A549 (cell line): ENCODE data around the gene EDNRA. TPM values are rescaled to one million over a fixed set of nuclear protein-coding genes. Genes with fewer than 3 reads are reported as not detected.
"Not testable (repeated sequence)": the region's sequence is repeated elsewhere in the genome, so short reads cannot be mapped to it uniquely, and the experiment has no call there.

Experiments
- ATAC-seq, 2 experiments: fragments of 200-7000 bp in 1 of 2; fragments of >200 bp in 1 of 2; cut with Nextera tagmentation in 1 of 2; cut with Tn5 transposase in 1 of 2; 3 replicates each; pipeline versions ENCODE4 v1.8.0 to v1.9.1; 2018 to 2020; ENCODE audit warnings: mild to moderate bottlenecking in 1 of 2, moderate library complexity in 1 of 2
- CTCF ChIA-PET: fragments of 300-600 bp; sonication (Branson Sonifier 250); formaldehyde crosslinking; extraction: SDS; loops from one replicate; lab custom pipeline; 2021; ENCODE audit warnings: antibody characterized with exemption, inconsistent platforms; lab: Yijun Ruan, JAX
- POLR2A ChIA-PET: fragments of 350-600 bp; formaldehyde crosslinking; extraction: SDS; loops from one replicate; lab custom pipeline; 2021; ENCODE audit warnings: antibody characterized with exemption, inconsistent platforms; lab: Yijun Ruan, JAX
- DNase-seq, 2 experiments: peaks; one replicate each; pipeline versions ENCODE4 v3.0.0 to v3.0.0-alpha.2; 2011 to 2016; ENCODE audit warnings: low read depth in 1 of 2, low spot score in 1 of 2
- FAIRE-seq: peaks from 2 replicates; lab custom pipeline; 2011; peaks lifted over from hg19 to GRCh38; lab: Jason Lieb, UNC
- H3K27ac ChIP-seq, 2 experiments: fragments of >200 bp; sonication (Bioruptor Twin); formaldehyde crosslinking; 3 replicates each; pipeline ENCODE4 v1.5.1; 2016 to 2017
- H3K4me1 ChIP-seq: fragments of >200 bp; sonication (Bioruptor Twin); formaldehyde crosslinking; 3 replicates; pipeline ENCODE4 v1.6.1; 2016
- H3K4me2 ChIP-seq: fragments of >200 bp; sonication (Bioruptor Twin); formaldehyde crosslinking; 3 replicates; pipeline ENCODE4 v1.6.1; 2016
- H3K4me3 ChIP-seq: fragments of >200 bp; sonication (Bioruptor Twin); formaldehyde crosslinking; 3 replicates; pipeline ENCODE4 v1.5.1; 2016
- H3K9me3 ChIP-seq: fragments of >200 bp; sonication (Bioruptor Twin); formaldehyde crosslinking; 3 replicates; pipeline ENCODE4 v1.6.1; 2016
- E2F6 ChIP-seq: IDR thresholded peaks from 2 replicates; pipeline ENCODE4 v1.6.1; 2012; ENCODE audit warnings: low read depth, borderline replicate concordance
- ELK1 ChIP-seq: fragments of 150-350 bp; IDR thresholded peaks from 2 replicates; pipeline ENCODE4 v1.6.1; 2014; ENCODE audit warnings: low read depth, mild to moderate bottlenecking, low read length
- HES2 ChIP-seq: fragments of >200 bp; sonication (Bioruptor Twin); formaldehyde crosslinking; IDR thresholded peaks from 2 replicates; pipeline ENCODE4 v1.6.1; 2016
- HEYL ChIP-seq: fragments of 250-450 bp; sonication (Bioruptor Pico); IDR thresholded peaks from 2 replicates; pipeline ENCODE4 v1.8.0; 2021; ENCODE audit warnings: mild to moderate bottlenecking, moderate library complexity
- KDM1A ChIP-seq: fragments of 200-600 bp; sonication (generic); IDR thresholded peaks from 2 replicates; pipeline ENCODE4 v1.6.1; 2016; ENCODE audit warnings: low read depth, mild to moderate bottlenecking
- MAZ ChIP-seq: fragments of 150-350 bp; IDR thresholded peaks from 2 replicates; pipeline ENCODE4 v1.6.1; 2014; ENCODE audit warnings: antibody characterized with exemption, low read depth, low read length, borderline replicate concordance
- NFE2L2 ChIP-seq: fragments of 150-350 bp; conservative IDR thresholded peaks from 2 replicates; pipeline ENCODE4 v1.6.1; 2014; ENCODE audit warnings: low read length
- NR3C1 ChIP-seq: fragments of >200 bp; sonication (Bioruptor Twin); formaldehyde crosslinking; IDR thresholded peaks from 3 replicates; pipeline ENCODE4 v1.6.1; 2017
- REST ChIP-seq: fragments of 200-600 bp; sonication (generic); IDR thresholded peaks from 2 replicates; pipeline ENCODE4 v1.6.1; 2016; ENCODE audit warnings: antibody characterized with exemption, mild to moderate bottlenecking, moderate library complexity
- RFX5 ChIP-seq: fragments of 450-650 bp; IDR thresholded peaks from 2 replicates; pipeline ENCODE4 v1.7.1; 2014; ENCODE audit warnings: antibody characterized with exemption, mild to moderate bottlenecking, moderate library complexity
- TP53 ChIP-seq: fragments of 250-450 bp; sonication (Bioruptor Pico); IDR thresholded peaks from 2 replicates; pipeline ENCODE4 v1.5.0; 2021; ENCODE audit warnings: mild to moderate bottlenecking, moderate library complexity
- ZC3H11A ChIP-seq: fragments of 450-650 bp; IDR thresholded peaks from 2 replicates; pipeline ENCODE4 v1.6.1; 2014; ENCODE audit warnings: antibody characterized with exemption, mild to moderate bottlenecking
- ZFP36 ChIP-seq: fragments of 450-650 bp; IDR thresholded peaks from 2 replicates; pipeline ENCODE4 v1.6.1; 2014; ENCODE audit warnings: borderline replicate concordance; ENCODE audit not compliant: partially characterized antibody
- WGBS: methylation state at CpG from one replicate; pipeline ENCODE4 v1.1.6; 2017; ENCODE audit errors: missing lambda C conversion rate; 5-methylcytosine and 5-hydroxymethylcytosine counted together
- polyA minus RNA-seq: library from RNA; depleted of rRNA, polyadenylated mRNA; stranded (reverse); fragments of >200 nt; gene quantifications from 2 replicates; pipeline ENCODE4 v1.2.3, GENCODE V29; 2011; rRNA and poly(A)+ RNA removed
- polyA plus RNA-seq, 4 experiments: library from polyadenylated mRNA; depleted of rRNA in 3 of 4; stranded (reverse); fragments of >200 nt; fragmentation: RNase III in 1 of 4; extraction: RNeasy Plus Mini Kit Qiagen cat#74134 plus additional on column Dnase treatment in 1 of 4; gene quantifications; 2 replicates in 3 of 4; 3 replicates in 1 of 4; pipeline ENCODE4 v1.2.3, GENCODE V29; 2011 to 2017

The EDNRA gene
- 0.37 and 0.40 TPM in 2 replicates for polyA plus RNA-seq (2011; rRNA removed)
- polyA plus RNA-seq (2012; cell fraction: cytosol; rRNA removed), result 0.03 and 0.06 TPM in 2 replicates
- polyA plus RNA-seq (2012; cell fraction: nucleus; rRNA removed), result 0.06 and 0.07 TPM in 2 replicates
- 0.09 to 0.17 TPM (median 0.16 TPM) in 3 replicates for polyA plus RNA-seq (2017; fragmentation: RNase III; extraction: RNeasy Plus Mini Kit Qiagen cat#74134 plus additional on column Dnase treatment)
- 0.54 and 0.62 TPM in 2 replicates for polyA minus RNA-seq

- Histone ChIP-seq H3K4me2 (peak within 1 kb of the TSS; percentile 83), H3K4me1 (no peaks in the 10 kb centered on the region), H3K9me3 (no peaks in the 10 kb centered on the region), H3K4me3 (peak within 1 kb of the TSS; percentile 44), H3K27ac (peak within 1 kb of the TSS in 1 of 2 experiments; percentile 63; a peak in 3 of 6 replicates)
- ATAC-seq (peak; percentile 85 to 92), DNase-seq (peak; percentile 8), FAIRE-seq (no peak)
- WGBS, result 7% methylated on average over 14 of the region's 68 CpGs
- ChIA-PET POLR2A (no interaction called here), CTCF (interaction anchor here (1.0 kb wide), 1 partner anchor 38 kb away, joined by 4 read pairs; no protein-coding TSS in a partner anchor)
- TF ChIP-seq E2F6 (no peak), ZC3H11A (no peak), NR3C1 (no peak), NFE2L2 (no peak), KDM1A (no peak), RFX5 (no peak)
Measured at GRCh38 chr4:147480891-147481576, at the start of gene EDNRA. Gene EDNRA, plus strand, starts transcription at chr4:147481097. Its CDS starts 4,585 bp downstream, at chr4:147485682.

GRCh38 chr4:147434370-147434769, 46.5 kb upstream of the EDNRA start:
- DNase-seq, ATAC-seq, H3K27ac ChIP-seq, POLR2A ChIA-PET, CTCF ChIA-PET, H3K4me1 ChIP-seq, H3K4me3 ChIP-seq, H3K9me3 ChIP-seq, H3K4me2 ChIP-seq, FAIRE-seq: not testable (repeated sequence)
- WGBS, result 83% methylated on average over 1 of the region's 1 CpG

- ChIA-PET CTCF (no interaction called here), POLR2A (no interaction called here)
- FAIRE-seq, result no peak
- DNase-seq, result no peak
- no peaks in the 10 kb centered on the region for H3K9me3 ChIP-seq
- H3K4me3 ChIP-seq, result no peak overlapping the region
- TF ChIP-seq TP53 (CRISPR knock-in tag) (no peak), MAZ (no peak), ELK1 (no peak), HEYL (no peak), ZFP36 (no peak), HES2 (no peak), REST (no peak)
- H3K27ac ChIP-seq, result no peak overlapping the region
- H3K4me1 ChIP-seq, result no peaks in the 10 kb centered on the region
- 25% methylated on average over 2 of the region's 2 CpGs for WGBS
- no peak overlapping the region for H3K4me2 ChIP-seq
- no peak for ATAC-seq
Measured at GRCh38 chr4:147440442-147440841, 40.5 kb upstream of the EDNRA start.
